B cell (primary cell): Measurements from ENCODE around the gene GADD45B. TPM values are rescaled to one million over a fixed set of nuclear protein-coding genes. Genes with fewer than 3 reads are reported as not detected.

Source experiments
- ATAC-seq: fragments of 200-7000 bp; cut with Tn5 transposase; one replicate; pipeline ENCODE4 v1.10.0; 2021; ENCODE audit warnings: low read depth, mild to moderate bottlenecking, moderate number of reproducible peaks, moderate library complexity
- CTCF ChIA-PET: fragments of 350-600 bp; sonication (Branson Sonifier 250); formaldehyde crosslinking; loops from one replicate; lab custom pipeline; 2021; ENCODE audit warnings: antibody characterized with exemption, inconsistent platforms; lab: Charles Lee
- POLR2A ChIA-PET: fragments of 350-600 bp; sonication (Branson Sonifier 250); formaldehyde crosslinking; loops from one replicate; lab custom pipeline; 2021; ENCODE audit warnings: antibody characterized with exemption; lab: Charles Lee
- DNase-seq: peaks from one replicate; pipeline ENCODE4 v3.0.0; 2013
- H2AFZ ChIP-seq: 2 replicates; pipeline ENCODE4 v1.6.1; 2012; ENCODE audit warnings: mild to moderate bottlenecking, low read depth, low read length; ENCODE audit not compliant: insufficient read depth, poor library complexity, severe bottlenecking
- H3K27ac ChIP-seq, 2 donors: 1 replicate in 1 of 2; 2 replicates in 1 of 2; pipeline ENCODE4 v1.5.1; 2012 to 2013; ENCODE audit warnings: low read length in 2 of 2, mild to moderate bottlenecking in 2 of 2, moderate library complexity in 1 of 2
- H3K27me3 ChIP-seq, 4 experiments: fragments of 200-600 bp in 1 of 4; sonication (generic) in 1 of 4; replicated peaks in 1 of 4; 1 replicate in 2 of 4; 2 replicates in 2 of 4; pipeline versions ENCODE4 v1.6.1 to v1.7.0; 2013 to 2016; ENCODE audit warnings: low read length in 3 of 4, mild to moderate bottlenecking in 2 of 4, mixed read lengths in 1 of 4, moderate library complexity in 1 of 4; ENCODE audit not compliant: insufficient read depth in 4 of 4, control insufficient read depth in 3 of 4; ENCODE audit errors: control extremely low read depth in 1 of 4
- H3K36me3 ChIP-seq, 2 experiments: replicated peaks in 1 of 2; 1 replicate in 1 of 2; 2 replicates in 1 of 2; pipeline versions ENCODE4 v1.6.1 to v1.7.1; 2013; ENCODE audit warnings: low read length in 1 of 2; ENCODE audit not compliant: insufficient read depth in 2 of 2, control insufficient read depth in 1 of 2; ENCODE audit errors: control extremely low read depth in 1 of 2, extremely low read depth in 1 of 2
- H3K4me1 ChIP-seq, 2 donors: fragments of 200-600 bp in 1 of 2; sonication (generic) in 1 of 2; 1 replicate in 1 of 2; 2 replicates in 1 of 2; pipeline versions ENCODE4 v1.5.1 to v1.6.1; 2013 to 2017; ENCODE audit warnings: low read length in 2 of 2; ENCODE audit not compliant: control insufficient read depth in 2 of 2, insufficient read depth in 2 of 2
- H3K4me2 ChIP-seq: replicated peaks from 2 replicates; pipeline ENCODE3; 2012; ENCODE audit warnings: mild to moderate bottlenecking, low read depth, low read length; ENCODE audit not compliant: poor library complexity, severe bottlenecking
- H3K4me3 ChIP-seq, 5 experiments: fragments of 200-600 bp in 1 of 5; sonication (generic) in 1 of 5; 1 replicate in 3 of 5; 2 replicates in 2 of 5; pipeline versions ENCODE4 v1.5.1 to v1.7.0; 2011 to 2016; ENCODE audit warnings: low read length in 4 of 5, mild to moderate bottlenecking in 4 of 5, low read depth in 2 of 5, control low read depth in 1 of 5, moderate library complexity in 1 of 5; ENCODE audit not compliant: insufficient read depth in 1 of 5; ENCODE audit errors: control extremely low read depth in 1 of 5, extremely low read depth in 1 of 5
- H3K79me2 ChIP-seq: fragments of 200-600 bp; sonication (generic); one replicate; pipeline ENCODE4 v1.6.0; 2016; ENCODE audit warnings: low read length; ENCODE audit not compliant: control insufficient read depth, insufficient read depth
- H3K9ac ChIP-seq: fragments of 200-600 bp; sonication (generic); 2 replicates; pipeline ENCODE4 v1.6.1; 2017; ENCODE audit warnings: mild to moderate bottlenecking, low read length, moderate library complexity
- H3K9me3 ChIP-seq, 3 donors: one replicate each; pipeline versions ENCODE4 v1.6.1 to v1.7.1; 2013; ENCODE audit warnings: low read length in 2 of 3; ENCODE audit not compliant: control insufficient read depth in 2 of 3, insufficient read depth in 1 of 3; ENCODE audit errors: control extremely low read depth in 1 of 3
- H4K20me1 ChIP-seq: 2 replicates; pipeline ENCODE4 v1.6.0; 2012; ENCODE audit warnings: mild to moderate bottlenecking, low read length; ENCODE audit not compliant: insufficient read depth, control insufficient read depth, poor library complexity, severe bottlenecking
- H3K27ac Mint-ChIP-seq: one replicate; pipeline ENCODE4 v1.8.0; 2021; ENCODE audit warnings: mixed read lengths
- H3K27me3 Mint-ChIP-seq: one replicate; pipeline ENCODE4 v1.8.0; 2021; ENCODE audit warnings: mixed read lengths
- H3K4me1 Mint-ChIP-seq: one replicate; pipeline ENCODE4 v1.8.0; 2021; ENCODE audit warnings: mixed read lengths
- H3K4me3 Mint-ChIP-seq: one replicate; pipeline ENCODE4 v1.8.0; 2021; ENCODE audit warnings: mixed read lengths
- H3K9me3 Mint-ChIP-seq: one replicate; pipeline ENCODE4 v1.8.0; 2022; ENCODE audit warnings: mixed read lengths; ENCODE audit not compliant: insufficient read depth
- EZH2 ChIP-seq: IDR thresholded peaks from 2 replicates; pipeline ENCODE4 v1.6.1; 2012; ENCODE audit warnings: borderline replicate concordance, low read depth, mild to moderate bottlenecking, moderate library complexity, low read length; ENCODE audit not compliant: insufficient read depth, poor library complexity, severe bottlenecking
- WGBS: methylation state at CpG from one replicate; pipeline ENCODE4 v1.1.5; 2013; ENCODE audit warnings: missing lambda C conversion rate; ENCODE audit not compliant: insufficient coverage; 5-methylcytosine and 5-hydroxymethylcytosine counted together
- intact Hi-C: fragments of 100-400 bp; cut with micrococcal nuclease; formaldehyde crosslinking; loops from one replicate; pipeline ENCODE4 v1.10.0; 2022
- polyA plus RNA-seq: library from polyadenylated mRNA; depleted of rRNA; stranded (reverse); fragments of >200 nt; gene quantifications from 2 replicates; pipeline ENCODE4 v1.2.3, GENCODE V29; 2012
- total RNA-seq, 2 donors: library from RNA; stranded (reverse); fragments of 120-200 nt in 1 of 2; gene quantifications; 1 replicate in 1 of 2; 2 replicates in 1 of 2; pipeline versions ENCODE4 v1.2.3 to v1.2.4, GENCODE V29; 2013 to 2022
- TF ChIP-seq, protein P1 (sequence below): fragments of 200-600 bp; IDR thresholded peaks from one replicate; pipeline ENCODE4 v1.8.0; 2022; ENCODE audit warnings: antibody characterized with exemption, mild to moderate bottlenecking

GADD45B gene
- total and polyA plus RNA-seq, 2 donors (not counting 1 experiment from before 2014, with no cell fraction given): 166 to 215 TPM

DNA sequence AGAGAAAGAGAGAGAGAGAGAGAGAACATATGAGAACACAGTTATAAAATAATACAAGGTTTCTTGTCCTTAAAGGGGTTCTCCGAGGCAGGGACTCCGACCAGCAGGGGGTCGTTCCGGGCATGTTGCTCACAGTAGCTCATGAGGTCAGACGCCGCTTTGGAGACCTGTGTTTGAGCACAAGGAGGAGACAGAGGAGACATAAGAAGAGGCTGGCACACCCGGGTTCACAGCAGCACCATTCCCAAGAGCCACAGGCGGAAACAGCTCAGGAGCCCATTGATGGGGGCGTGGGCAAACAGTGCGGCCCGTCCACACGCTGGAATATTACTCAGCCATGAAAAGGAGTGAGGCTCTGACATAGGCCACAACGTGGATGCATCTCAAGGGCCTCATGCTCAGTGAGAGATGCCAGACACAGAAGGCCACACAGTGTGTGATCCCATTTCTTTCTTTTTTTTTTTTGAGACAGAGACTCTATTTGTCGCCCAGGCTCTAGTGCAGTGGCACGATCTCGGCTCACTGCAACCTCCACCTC, 39.1 kb downstream of the GADD45B start:
- TF ChIP-seq, protein P1, sequence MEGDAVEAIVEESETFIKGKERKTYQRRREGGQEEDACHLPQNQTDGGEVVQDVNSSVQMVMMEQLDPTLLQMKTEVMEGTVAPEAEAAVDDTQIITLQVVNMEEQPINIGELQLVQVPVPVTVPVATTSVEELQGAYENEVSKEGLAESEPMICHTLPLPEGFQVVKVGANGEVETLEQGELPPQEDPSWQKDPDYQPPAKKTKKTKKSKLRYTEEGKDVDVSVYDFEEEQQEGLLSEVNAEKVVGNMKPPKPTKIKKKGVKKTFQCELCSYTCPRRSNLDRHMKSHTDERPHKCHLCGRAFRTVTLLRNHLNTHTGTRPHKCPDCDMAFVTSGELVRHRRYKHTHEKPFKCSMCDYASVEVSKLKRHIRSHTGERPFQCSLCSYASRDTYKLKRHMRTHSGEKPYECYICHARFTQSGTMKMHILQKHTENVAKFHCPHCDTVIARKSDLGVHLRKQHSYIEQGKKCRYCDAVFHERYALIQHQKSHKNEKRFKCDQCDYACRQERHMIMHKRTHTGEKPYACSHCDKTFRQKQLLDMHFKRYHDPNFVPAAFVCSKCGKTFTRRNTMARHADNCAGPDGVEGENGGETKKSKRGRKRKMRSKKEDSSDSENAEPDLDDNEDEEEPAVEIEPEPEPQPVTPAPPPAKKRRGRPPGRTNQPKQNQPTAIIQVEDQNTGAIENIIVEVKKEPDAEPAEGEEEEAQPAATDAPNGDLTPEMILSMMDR: no peak
- no peak for TF ChIP-seq EZH2
- WGBS: 95% methylated on average over 14 of the region's 16 CpGs
- peaks cover 0 to 9% of the 10 kb centered on the region in 2 donors for H3K4me1 ChIP-seq
- DNase-seq (no peak), ATAC-seq (no peak)
- intact Hi-C loops: loop anchor here (10.0 kb wide), 1 partner anchor 850 kb away; the partner anchor contains the start of gene NFIC
- H2AFZ ChIP-seq: no peak overlapping the region
- H3K4me2 ChIP-seq: no peak overlapping the region
- Mint-ChIP-seq H3K27ac (no peak overlapping the region), H3K4me1 (peaks cover 11% of the 10 kb centered on the region), H3K27me3 (no peaks in the 10 kb centered on the region), H3K9me3 (no peaks in the 10 kb centered on the region), H3K4me3 (no peak overlapping the region)
- no peak overlapping the region for H3K9ac ChIP-seq
- peaks cover 0 to 7% (median 0%) of the 10 kb centered on the region in 3 donors for H3K9me3 ChIP-seq
- H3K36me3 ChIP-seq: peaks cover 0 to 37% of the 10 kb centered on the region in 2 experiments
- no peak overlapping the region for H3K4me3 ChIP-seq
- no peak overlapping the region for H3K27ac ChIP-seq
- CTCF ChIA-PET: interaction anchor here (1.3 kb wide), 1 partner anchor 96 kb away, joined by 4 read pairs; no protein-coding TSS in a partner anchor
- peaks cover 9% of the 10 kb centered on the region for H3K79me2 ChIP-seq
- peaks cover 50% of the 10 kb centered on the region for H4K20me1 ChIP-seq
- H3K27me3 ChIP-seq: no peaks in the 10 kb centered on the region
- POLR2A ChIA-PET: interaction anchor here (0.5 to 0.6 kb wide), 2 partner anchors 37 to 93 kb away, joined by 3 to 9 read pairs; no protein-coding TSS in a partner anchor

DNA sequence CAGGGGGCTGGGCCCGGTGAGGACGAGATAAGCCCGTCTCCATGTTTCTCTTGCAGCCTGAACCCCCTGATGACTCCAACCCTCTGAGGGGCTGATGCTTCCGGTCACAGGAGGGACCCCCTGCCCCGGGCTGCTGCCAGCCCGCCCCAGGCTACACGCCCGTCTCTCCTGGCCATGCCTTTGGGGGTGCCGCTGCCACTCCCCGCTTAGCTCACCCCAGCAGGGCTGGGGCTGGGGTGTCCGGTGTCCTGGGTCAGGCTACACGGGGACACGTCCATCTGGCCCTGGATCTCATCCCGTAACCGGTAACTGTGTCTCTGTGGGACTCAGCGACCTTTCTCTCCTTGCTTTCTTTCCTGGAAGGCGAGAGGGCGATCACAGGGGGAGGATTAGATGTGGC, 40.8 kb downstream of the GADD45B start:
- ATAC-seq (no peak), DNase-seq (no peak)
- Mint-ChIP-seq H3K4me1 (peaks cover 4% of the 10 kb centered on the region), H3K4me3 (no peak overlapping the region), H3K9me3 (no peaks in the 10 kb centered on the region), H3K27me3 (no peaks in the 10 kb centered on the region), H3K27ac (peak overlapping the region; percentile 32)
- POLR2A ChIA-PET: no interaction called here
- intact Hi-C loops: loop anchor here (10.0 kb wide), 1 partner anchor 848 kb away; the partner anchor contains the start of gene NFIC
- H3K36me3 ChIP-seq: peaks cover 0 to 46% of the 10 kb centered on the region in 2 experiments
- no peak overlapping the region for H3K27ac ChIP-seq
- WGBS: 94% methylated on average over 16 of the region's 18 CpGs
- peaks cover 65% of the 10 kb centered on the region for H4K20me1 ChIP-seq
- H3K9ac ChIP-seq: no peak overlapping the region
- H3K4me2 ChIP-seq: no peak overlapping the region
- peaks cover 0 to 7% (median 0%) of the 10 kb centered on the region in 3 donors for H3K9me3 ChIP-seq
- H2AFZ ChIP-seq: no peak overlapping the region
- CTCF ChIA-PET: no interaction called here
- no peak overlapping the region for H3K4me3 ChIP-seq
- TF ChIP-seq, protein P1: no peak
- no peak for TF ChIP-seq EZH2
- peaks cover 0 to 4% of the 10 kb centered on the region in 2 donors for H3K4me1 ChIP-seq
- no peaks in the 10 kb centered on the region for H3K27me3 ChIP-seq
- peaks cover 20% of the 10 kb centered on the region for H3K79me2 ChIP-seq
